Measurements from ENCODE around the gene PLEKHA5.
"Not testable (repeated sequence)": the region's sequence is repeated elsewhere in the genome, so short reads cannot be mapped to it uniquely, and the experiment has no call there.

PLEKHA5 gene

GRCh38 chr12:19285793-19286448 is 156.4 kb downstream of the PLEKHA5 start:
- DNase-seq = no peak

- DNase-seq = no peak
Measured at GRCh38 chr12:19287302-19287701, 157.8 kb downstream of the PLEKHA5 start.

- no peak for DNase-seq
Measured at GRCh38 chr12:19288161-19288560, 158.6 kb downstream of the PLEKHA5 start.

GRCh38 chr12:19288603-19289244 is 159.2 kb downstream of the PLEKHA5 start:
- DNase-seq = peak; percentile 33

- no peak for DNase-seq
Measured at GRCh38 chr12:19298836-19299605, 169.5 kb downstream of the PLEKHA5 start.

- no peak for DNase-seq
Measured at GRCh38 chr12:19299765-19300164, 170.2 kb downstream of the PLEKHA5 start.

GRCh38 chr12:19301223-19301622 is 171.7 kb downstream of the PLEKHA5 start:
- DNase-seq = no peak

GRCh38 chr12:19301688-19302087 is 172.2 kb downstream of the PLEKHA5 start:
- no peak for DNase-seq

GRCh38 chr12:19302100-19302640 is 172.6 kb downstream of the PLEKHA5 start:
- DNase-seq = no peak

GRCh38 chr12:19303496-19303895 is 174.0 kb downstream of the PLEKHA5 start:
- DNase-seq = no peak

GRCh38 chr12:19304149-19304750 is 174.7 kb downstream of the PLEKHA5 start:
- no peak for DNase-seq

GRCh38 chr12:19305621-19306020 is 176.1 kb downstream of the PLEKHA5 start:
- DNase-seq = not testable (repeated sequence)

GRCh38 chr12:19306366-19306765 is 176.8 kb downstream of the PLEKHA5 start:
- DNase-seq = no peak

GRCh38 chr12:19307451-19307850 is 177.9 kb downstream of the PLEKHA5 start:
- DNase-seq = no peak

- no peak for DNase-seq
Measured at GRCh38 chr12:19311165-19311564, 181.6 kb downstream of the PLEKHA5 start.

GRCh38 chr12:19312637-19313036 is 183.1 kb downstream of the PLEKHA5 start:
- DNase-seq = no peak

- DNase-seq = no peak
Measured at GRCh38 chr12:19316425-19316824, 186.9 kb downstream of the PLEKHA5 start.

- DNase-seq = no peak
Measured at GRCh38 chr12:19322376-19322775, 192.8 kb downstream of the PLEKHA5 start.

- DNase-seq = no peak
Measured at GRCh38 chr12:19323805-19324204, 194.3 kb downstream of the PLEKHA5 start.

GRCh38 chr12:19326102-19326501 is 196.6 kb downstream of the PLEKHA5 start:
- no peak for DNase-seq

GRCh38 chr12:19332196-19332595 is 202.7 kb downstream of the PLEKHA5 start:
- no peak for DNase-seq

GRCh38 chr12:19338405-19338804 is 208.9 kb downstream of the PLEKHA5 start:
- DNase-seq = no peak

GRCh38 chr12:19350850-19351249 is 221.3 kb downstream of the PLEKHA5 start:
- DNase-seq = not testable (repeated sequence)
